CD4-positive, alpha-beta T cell treated with Interferon alpha-2 for 1 hour (primary cell): Measurements from ENCODE around the gene TMEM86A.
A peak's percentile ranks its signal among the peaks of the same experiment; 100 is the strongest.
"Not testable (repeated sequence)": the region's sequence is repeated elsewhere in the genome, so short reads cannot be mapped to it uniquely, and the experiment has no call there.

Experiments
- DNase-seq, 2 donors: peaks; one replicate each; pipeline ENCODE4 v3.0.0-alpha.2; 2020 to 2022

The TMEM86A gene

DNA sequence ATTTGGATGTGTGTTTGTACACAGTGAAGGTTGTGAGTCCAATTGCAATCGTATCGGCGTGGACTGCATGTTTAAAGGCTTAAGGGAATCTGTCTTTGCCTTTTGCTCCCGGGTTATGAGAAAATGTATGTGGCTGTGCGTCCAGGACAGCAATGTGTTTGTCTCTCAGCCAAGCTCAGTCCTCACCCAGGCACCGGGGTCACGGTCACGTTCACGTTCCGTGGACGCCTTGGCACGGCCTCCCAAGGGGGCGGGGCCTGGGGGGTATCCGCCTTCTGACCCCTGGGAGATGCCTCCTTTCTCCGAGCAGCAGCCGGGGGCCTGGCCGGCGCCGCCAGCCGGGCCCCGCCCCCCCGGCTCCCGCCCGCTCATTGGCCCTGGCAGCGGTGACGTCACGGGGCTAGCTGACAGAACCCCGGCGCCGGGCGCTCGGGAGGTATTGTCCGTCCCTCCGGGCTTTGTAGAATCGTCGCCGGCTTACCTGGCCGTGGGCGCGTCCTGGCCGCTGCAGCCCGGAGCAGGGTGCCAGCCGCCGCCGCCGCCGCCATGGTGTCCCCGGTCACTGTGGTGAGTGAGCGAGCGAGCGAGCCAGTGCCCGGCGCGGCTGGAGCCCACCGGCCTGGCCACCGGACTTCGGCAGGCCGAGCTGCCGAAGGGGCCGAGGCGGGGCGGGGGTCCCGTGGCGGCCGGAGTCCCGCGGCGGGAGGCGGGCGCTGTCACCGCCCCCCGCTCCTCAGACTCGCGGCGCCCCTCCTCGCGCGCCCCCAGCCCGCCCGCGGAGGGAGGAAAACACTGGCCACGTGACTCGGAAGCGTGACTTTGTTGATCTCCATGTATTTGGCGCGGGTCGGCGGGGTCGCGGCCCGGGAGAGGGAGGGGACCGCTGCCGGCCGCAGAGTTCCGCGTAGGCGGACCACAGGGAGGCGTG, at the start of gene TMEM86A:
Gene TMEM86A, plus strand, starts transcription at position 439 of the 928 bp plus-strand sequence. Its CDS starts 108 bp downstream, at position 547.
- peak; percentile 94 to 96 for DNase-seq

DNA sequence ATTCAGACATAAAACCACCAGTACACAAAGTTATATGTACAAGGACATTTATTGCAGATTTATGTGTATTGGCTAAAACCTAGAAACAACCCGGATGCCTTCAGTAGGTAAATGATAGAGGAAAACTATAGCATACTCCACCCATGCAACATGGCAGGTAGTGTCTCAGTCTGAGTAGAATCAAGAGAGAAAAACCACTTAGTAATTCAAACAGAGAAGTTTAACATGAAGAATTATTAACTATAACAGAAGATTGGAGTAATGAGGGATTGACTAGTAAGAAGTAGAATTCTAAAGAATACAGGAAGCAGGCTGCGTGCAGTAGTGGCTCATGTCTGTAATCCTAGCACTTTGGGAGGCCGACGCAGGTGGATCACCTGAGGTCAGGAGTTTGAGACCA, 48.2 kb upstream of the TMEM86A start:
- DNase-seq = no peak

DNA sequence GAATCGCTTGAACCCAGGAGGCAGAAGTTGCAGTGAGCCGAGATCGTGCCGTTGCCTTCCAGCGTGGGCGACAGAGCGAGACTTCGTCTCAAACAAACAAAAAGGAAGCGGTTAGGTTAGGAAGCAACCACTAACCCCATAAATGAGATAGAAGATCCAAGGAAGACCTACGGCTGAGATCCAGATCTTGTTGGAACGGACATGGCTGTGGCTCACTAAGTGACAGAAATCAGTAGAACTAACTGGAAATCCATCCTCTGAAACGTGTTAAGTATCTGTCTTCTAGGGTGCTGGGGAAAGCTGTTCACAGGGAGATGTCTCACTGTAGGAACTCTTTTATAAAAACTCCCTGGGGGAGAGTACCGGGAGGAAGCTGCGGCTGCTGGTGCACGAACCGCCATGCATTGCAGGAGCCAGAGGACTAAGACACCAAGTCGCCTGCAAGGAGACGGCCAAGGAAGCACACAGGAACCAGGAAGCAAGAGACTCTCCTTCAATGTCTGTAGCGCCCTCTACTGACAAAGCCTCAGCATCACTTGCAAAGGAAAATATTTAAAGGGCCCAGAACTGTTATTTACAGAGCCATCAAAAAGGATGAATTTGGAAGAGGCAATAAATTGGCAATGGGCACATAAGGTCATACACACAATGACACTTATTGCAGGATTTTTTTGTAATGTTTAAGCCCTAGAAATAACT, 47.6 kb upstream of the TMEM86A start:
- peak; percentile 28 to 70 for DNase-seq

DNA sequence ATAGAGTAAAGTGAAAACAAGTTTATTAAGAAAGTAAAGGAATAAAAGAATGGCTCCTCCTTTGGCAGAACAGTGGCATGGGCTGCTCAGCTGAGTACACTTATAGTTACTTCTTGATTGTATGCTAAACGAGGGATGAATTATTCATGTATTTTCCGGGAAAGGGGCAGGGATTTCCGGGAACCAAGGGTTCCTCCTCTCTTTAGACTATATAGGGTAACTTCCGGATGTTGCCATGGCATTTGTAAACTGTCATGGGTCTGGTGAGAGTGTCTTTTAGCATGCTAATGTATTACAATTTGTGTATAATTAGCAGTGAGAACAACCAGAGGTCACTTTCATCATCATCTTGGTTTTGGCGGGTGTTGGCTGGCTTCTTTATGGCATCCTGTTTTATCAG, 40.9 kb upstream of the TMEM86A start:
- no peak for DNase-seq

GRCh38 chr11:18665353-18665872, 33.2 kb upstream of the TMEM86A start:
- DNase-seq = peak in 1 of 2 donors; percentile 9

GRCh38 chr11:18668131-18668530, 30.4 kb upstream of the TMEM86A start:
- DNase-seq = no peak

DNA sequence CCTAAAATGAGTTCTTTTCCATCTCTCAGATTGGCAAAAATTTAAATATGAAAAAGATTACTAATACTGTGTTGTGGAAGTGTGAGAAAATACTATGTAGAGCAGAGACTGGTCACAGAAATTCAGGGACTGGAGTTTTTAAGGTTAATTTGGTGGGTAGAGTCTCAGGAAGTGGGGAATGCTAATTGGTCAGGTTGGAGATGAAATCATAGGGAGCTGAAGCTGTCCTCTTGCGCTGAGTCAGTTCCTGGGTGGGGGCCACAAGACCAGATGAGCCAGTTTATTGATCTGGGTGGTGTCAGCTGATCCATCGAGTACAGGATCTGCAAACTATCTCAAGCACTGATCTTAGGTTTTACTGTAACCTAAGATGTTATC, 29.4 kb upstream of the TMEM86A start:
- peak in 1 of 2 donors; percentile 38 for DNase-seq

- no peak for DNase-seq
These were observed 28.9 kb upstream of the TMEM86A start for GRCh38 chr11:18669711-18670110.

GRCh38 chr11:18671246-18671645, 27.3 kb upstream of the TMEM86A start:
- DNase-seq = no peak

- DNase-seq = peak; percentile 52 to 75
These were observed 26.4 kb upstream of the TMEM86A start for GRCh38 chr11:18672209-18672608.

DNA sequence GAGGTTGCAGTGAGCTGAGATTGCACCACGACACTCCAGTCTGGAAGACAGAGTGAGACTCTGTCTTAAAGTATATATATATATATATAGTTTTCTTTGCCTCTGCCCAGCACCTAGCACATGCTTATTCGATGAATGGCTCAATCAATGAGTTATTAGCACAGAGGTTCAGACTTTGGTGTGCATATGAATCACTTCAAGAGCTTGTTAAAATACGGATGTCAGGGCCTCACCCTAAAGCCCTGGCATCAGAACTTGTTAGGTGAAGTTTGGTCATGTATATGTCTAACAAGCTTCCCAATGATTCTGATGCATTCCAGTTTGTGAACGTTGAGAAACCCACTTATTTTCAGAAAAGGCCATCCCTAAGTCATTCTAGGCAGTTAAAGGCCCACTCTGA, 21.8 kb upstream of the TMEM86A start:
- no peak for DNase-seq

- no peak for DNase-seq
These were observed 21.0 kb upstream of the TMEM86A start for GRCh38 chr11:18677560-18677959.

DNA sequence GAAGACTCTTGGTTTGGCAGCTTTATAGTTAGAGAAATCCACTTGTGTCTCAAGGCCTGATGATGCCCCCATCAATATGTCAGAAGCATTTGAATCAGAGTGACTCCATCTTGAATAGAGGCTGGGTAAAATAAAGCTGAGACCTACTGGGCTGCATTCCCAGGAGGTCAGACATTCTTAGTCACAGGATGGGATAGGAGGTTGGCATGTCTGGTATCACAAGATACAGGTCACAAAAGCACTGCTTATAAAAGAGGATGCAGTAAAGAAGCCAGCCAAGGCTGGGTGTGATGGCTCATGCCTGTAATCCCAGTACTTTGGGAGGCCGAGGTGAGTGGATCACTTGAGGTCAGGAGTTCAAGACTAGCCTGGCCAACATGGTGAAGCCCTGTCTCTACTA, 16.6 kb upstream of the TMEM86A start:
- not testable (repeated sequence) for DNase-seq

GRCh38 chr11:18682466-18682865, 16.1 kb upstream of the TMEM86A start:
- DNase-seq = no peak

DNA sequence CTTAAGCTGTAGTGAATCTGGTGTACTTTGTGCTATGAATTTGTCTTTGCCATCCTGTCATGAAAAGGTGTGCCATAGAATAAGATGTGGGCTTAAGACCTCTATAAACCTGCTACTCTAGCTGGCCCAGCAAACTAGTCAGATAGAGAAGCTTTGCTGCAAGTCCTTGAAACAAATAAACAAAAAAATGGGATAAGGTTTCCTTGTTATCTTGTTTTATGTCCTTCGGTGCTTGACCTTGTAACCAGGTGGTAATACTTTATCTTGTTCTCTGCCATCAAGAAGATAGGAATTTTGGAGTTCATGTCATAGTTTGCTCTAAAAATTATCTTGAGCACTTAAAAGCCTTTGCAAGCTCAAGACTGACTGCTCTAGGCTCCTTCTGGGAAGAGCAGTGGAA, 14.3 kb upstream of the TMEM86A start:
- DNase-seq = no peak

DNA sequence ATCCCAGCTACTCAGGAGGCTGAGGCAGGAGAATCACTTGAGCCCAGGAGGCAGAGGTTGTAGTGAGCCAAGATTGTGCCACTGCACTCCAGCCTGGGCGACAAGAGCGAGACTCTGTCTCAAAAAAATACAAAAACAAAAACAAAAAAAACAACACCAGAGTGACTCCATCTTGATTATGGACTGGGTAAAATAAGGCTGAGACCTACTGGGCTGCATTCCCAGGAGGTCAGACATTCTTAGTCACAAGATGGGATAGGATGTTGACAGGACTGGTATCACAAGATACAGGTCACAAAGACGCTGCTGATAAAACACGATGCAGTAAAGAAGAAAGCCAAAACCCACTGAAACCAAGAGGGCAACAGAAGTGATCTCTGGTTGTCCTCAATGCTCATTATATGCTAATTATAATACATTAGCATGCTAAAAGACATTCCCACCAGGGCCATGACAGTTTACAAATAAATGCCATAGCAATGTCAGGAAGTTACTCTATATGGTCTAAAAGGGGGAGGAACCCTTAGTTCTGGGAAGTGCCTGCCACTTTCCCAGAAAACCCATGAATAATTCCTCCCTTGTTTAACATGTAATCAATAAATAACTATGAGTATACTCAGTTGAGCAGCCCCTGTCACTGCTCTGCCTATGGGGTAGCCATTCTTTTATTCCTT, 7.0 kb upstream of the TMEM86A start:
- not testable (repeated sequence) for DNase-seq

DNA sequence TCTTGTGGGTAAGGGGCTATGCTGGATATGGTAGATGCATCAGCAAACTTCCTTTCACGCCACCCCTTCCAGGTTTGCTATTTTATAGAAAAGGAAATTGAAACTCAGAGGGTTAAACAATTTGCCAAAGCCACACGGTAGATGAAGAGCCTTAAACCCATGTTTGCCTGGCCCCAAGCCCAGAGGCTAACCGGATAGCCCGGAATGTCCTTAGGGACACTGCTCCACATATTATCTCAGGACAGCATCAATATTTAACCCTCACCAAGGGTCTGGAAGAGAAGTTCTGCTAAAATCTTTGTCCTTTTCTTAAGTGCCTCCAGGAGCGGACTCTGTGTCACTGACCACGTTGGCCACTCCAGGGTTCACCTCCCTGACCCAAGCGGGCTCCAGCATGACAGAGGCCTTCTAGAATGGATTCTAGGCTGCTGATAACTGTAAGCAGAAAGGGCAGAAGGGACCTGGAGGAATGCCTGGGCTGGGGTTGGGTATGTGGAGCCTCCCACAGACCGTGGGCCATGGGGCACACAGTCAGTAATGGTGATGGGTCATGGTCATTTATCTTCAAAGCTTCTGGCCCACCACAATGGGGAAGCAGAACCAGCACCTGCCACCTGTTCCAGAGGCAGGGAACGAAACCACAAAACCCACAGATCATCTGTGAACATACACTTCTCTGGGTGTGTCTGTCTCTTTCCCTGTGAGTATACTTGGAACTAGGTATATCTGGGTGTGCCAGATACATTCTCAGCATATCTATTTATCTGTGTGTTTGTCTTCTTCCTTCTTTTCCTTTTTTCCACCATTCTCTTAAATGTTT, 5.4 kb upstream of the TMEM86A start:
- DNase-seq = no peak

GRCh38 chr11:18696638-18697225, 1.8 kb upstream of the TMEM86A start:
- no peak for DNase-seq

DNA sequence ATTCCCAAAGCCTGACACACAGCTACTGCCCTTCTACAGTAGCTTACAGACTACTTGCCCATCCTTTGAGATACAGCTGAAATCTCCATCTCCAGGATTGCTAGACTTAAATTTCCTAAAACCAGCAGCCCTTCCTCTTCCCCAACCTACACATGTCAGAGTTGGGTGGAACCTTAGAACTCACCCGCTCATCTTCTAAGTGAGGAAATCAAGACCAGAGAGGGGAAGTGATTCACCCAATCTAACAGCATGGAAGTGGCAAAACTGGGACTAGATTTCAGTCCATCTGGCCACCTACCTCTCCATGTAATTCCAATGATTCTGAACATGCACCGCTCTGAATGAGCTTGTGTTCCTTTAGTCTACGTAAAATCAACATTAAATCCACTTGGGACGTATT, 1.0 kb upstream of the TMEM86A start:
- no peak for DNase-seq

- no peak for DNase-seq
These were observed 654 bp downstream of the TMEM86A start for GRCh38 chr11:18699269-18699596.

- no peak for DNase-seq
These were observed 1.3 kb downstream of the TMEM86A start for GRCh38 chr11:18699848-18700261.

DNA sequence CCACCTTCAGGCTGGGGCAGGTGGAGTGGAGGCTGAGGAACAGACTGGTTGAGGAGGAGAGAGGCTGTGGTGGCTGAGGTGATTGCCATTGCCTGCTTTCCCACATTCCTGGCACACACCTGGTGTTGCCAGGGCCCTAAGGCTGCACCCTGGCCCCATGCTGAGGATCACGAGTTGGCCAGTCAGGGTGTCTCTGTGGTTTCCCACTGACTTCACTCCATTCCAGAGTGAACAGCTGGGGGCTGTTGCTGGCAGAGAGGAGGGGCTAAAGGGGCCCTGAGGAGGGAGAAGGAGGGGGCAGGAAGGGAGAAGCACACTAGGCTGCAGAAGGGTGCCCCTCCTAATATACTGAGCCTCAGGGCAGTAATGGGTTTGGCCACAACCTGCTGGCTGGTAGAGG, 1.8 kb downstream of the TMEM86A start:
- no peak for DNase-seq
